GM21447 (cell line): ENCODE results near the gene MMS22L.
"Not testable (repeated sequence)": the region's sequence is repeated elsewhere in the genome, so short reads cannot be mapped to it uniquely, and the experiment has no call there.

Experiments used
- ATAC-seq: cut with Tn5 transposase; IDR thresholded peaks from one replicate; pipeline ENCODE4 v1.9.1; 2021; ENCODE audit not compliant: unreplicated experiment

MMS22L gene

GRCh38 chr6:97231911-97232310 lies 51.1 kb downstream of the MMS22L start:
- ATAC-seq: no peak

DNA sequence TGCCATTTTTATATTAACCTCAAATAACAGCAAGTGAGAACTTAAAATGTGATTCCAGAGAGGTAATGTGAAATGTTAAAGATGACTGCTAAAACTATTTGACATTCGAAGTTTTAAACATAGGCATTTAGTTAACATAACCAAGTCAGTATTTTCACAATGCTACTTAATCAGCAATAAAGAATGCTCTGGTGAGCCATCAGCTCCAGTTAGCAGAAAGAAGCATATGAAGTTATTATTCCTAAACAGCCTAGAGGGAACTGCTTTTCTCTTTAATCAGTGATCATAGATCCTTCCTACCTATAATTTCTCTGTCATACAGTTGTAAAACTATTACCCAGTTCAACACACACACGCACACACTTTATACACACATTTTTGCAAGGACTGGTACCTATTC lies 60.1 kb downstream of the MMS22L start:
- ATAC-seq: no peak

- no peak for ATAC-seq
Measured at GRCh38 chr6:97218912-97219311, 64.1 kb downstream of the MMS22L start.

DNA sequence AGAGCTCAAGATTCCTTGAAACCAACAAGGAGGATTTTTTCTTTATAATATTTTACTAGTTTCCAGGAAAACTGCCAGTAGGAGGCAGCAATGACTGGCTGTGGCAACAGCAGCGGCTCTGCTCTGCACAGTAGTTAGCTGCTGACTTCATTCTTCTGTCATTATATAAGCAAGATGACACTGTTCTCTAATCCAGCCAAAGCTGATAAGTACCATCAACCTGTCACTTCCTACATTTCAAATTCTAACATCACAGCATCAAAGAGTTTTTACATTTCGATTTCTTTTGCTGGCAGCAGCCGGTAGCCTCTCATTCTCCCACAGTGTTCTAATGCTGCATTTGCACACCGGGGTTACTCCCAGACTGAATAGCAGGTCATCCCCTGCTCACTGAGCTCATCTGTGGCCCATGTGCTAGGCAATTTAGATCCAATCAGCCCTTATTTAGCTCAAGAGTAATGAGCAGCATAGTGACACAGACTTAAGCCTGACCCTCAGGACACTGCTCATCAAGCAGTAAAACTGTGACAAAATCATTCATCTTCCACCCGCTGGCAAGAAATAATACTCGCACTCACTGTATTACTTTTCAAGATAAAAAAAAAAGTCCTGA lies 67.8 kb downstream of the MMS22L start:
- ATAC-seq: no peak

DNA sequence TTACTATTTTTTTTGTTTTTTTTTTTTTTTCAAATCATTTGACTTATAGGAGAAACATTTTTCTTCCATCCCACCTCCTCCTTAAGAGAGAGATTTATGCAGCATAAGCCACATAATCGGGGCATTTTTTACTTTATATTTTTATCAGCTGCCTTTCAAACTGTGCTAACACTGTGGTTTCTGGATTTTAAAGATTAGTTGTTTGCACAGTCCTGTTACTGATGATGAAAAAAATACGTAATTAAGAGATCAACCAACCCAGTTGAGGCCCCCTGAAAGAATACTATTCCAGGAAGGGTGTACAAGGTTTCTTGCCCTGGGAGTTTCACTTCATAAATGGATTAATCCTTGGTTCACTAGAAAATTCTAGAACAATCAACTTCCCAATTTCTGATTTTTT lies 68.3 kb downstream of the MMS22L start:
- no peak for ATAC-seq

DNA sequence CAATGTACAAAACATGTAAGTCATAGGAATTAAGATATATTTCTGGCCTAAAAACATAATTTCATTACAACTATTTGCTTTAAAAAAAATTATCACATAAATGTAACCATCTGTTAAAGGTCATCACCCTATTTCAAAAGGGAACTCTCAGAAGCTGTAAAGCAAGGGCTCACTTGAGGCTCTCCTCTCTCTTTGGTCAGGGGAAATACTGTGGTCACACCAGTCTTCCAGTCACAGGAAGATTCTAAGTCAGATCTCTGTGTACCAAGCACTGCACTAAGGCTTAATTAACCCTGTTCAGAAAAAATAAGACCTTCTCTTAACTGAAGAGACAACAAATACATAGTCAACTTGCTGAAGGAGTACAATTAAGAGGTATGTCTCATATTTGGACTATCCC lies 75.6 kb downstream of the MMS22L start:
- no peak for ATAC-seq

DNA sequence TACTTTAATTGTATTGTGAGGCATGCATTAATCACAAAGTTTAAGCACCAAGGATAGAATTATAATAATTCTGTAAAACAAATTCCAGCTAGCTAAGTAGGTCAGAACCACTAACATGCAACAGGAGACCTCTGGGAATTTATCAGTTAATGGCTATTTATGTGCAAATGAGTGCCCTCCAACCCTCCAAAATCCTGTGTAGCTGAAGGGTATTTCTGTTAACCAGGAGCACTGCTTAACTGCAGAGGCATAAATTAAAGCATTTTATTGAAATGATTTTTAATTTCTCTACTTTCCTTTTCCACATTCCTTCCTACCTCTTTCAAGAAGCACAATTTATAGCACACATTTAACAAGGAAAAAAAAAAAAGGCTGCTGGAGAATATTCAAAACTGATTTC lies 77.0 kb downstream of the MMS22L start:
- ATAC-seq: no peak

- no peak for ATAC-seq
Measured at GRCh38 chr6:97203343-97203742, 79.7 kb downstream of the MMS22L start.

- no peak for ATAC-seq
Measured at GRCh38 chr6:97198046-97198565, 84.9 kb downstream of the MMS22L start.

DNA sequence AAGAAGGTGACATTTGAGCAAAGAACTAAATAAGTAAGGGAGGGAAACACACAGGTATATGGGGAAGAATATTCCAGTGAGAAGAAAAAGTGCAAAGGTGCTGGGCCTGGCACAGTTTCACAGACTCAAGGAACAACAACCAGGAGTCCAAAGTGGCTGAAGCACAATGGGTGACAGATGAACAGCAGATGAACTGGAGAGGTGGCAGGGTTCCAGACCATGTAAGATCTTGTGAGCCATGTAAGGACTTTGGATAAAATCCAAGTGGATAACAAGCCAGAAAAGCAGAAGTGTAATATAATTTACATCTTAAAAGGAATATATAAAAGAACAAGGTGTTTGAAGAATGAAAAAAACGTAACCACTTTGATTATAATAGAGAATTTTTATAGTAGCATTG lies 87.9 kb downstream of the MMS22L start:
- no peak for ATAC-seq

- ATAC-seq: no peak
Measured at GRCh38 chr6:97189767-97190166, 93.2 kb downstream of the MMS22L start.

- ATAC-seq: no peak
Measured at GRCh38 chr6:97187951-97188350, 95.1 kb downstream of the MMS22L start.

- peak; percentile 86 for ATAC-seq
Measured at GRCh38 chr6:97186416-97186999, 96.5 kb downstream of the MMS22L start.

GRCh38 chr6:97177905-97178304 lies 105.1 kb downstream of the MMS22L start:
- no peak for ATAC-seq

- ATAC-seq: no peak
Measured at GRCh38 chr6:97176468-97176867, 106.5 kb downstream of the MMS22L start.

GRCh38 chr6:97175806-97176205 lies 107.2 kb downstream of the MMS22L start:
- ATAC-seq: no peak

DNA sequence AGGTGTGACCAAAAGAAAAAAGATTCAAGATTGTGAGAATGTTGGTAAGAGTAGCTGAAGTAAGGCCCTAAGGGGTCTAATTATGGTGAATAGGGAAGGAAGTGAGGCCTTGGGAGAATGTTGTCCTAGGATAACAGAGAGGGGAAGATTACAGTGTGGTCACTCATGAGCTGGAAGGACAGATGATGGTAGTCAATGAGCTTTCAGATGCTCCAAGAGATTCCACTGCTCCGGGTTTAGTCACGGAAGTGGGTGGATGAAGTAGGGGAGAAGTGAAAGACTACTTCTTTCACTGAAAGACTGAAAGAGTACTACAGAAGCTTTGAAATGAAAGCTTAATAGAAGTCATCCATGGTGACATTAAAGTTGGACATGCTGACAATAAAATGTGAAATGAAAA lies 108.5 kb downstream of the MMS22L start:
- no peak for ATAC-seq

- no peak for ATAC-seq
Measured at GRCh38 chr6:97160280-97160679, 122.7 kb downstream of the MMS22L start.

- ATAC-seq: not testable (repeated sequence)
Measured at GRCh38 chr6:97155447-97155846, 127.6 kb downstream of the MMS22L start.

DNA sequence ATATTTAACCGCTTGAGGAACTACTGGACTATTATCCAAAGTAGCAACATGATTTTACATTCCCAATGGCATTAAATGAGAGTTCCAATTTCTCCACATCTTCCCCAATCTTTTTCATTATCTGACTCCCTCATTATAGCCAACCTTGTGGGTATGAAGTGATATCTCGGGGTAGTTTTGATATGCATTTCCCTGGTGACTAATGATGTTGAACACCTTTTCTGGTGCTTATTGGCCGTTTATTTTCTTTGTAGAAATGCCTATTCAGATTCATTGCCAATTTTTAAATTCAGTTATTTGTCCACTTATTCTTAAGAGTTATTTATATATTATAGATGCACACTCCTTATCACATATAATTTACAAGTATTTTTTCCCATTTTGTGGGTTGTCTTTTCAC lies 129.0 kb downstream of the MMS22L start:
- no peak for ATAC-seq

DNA sequence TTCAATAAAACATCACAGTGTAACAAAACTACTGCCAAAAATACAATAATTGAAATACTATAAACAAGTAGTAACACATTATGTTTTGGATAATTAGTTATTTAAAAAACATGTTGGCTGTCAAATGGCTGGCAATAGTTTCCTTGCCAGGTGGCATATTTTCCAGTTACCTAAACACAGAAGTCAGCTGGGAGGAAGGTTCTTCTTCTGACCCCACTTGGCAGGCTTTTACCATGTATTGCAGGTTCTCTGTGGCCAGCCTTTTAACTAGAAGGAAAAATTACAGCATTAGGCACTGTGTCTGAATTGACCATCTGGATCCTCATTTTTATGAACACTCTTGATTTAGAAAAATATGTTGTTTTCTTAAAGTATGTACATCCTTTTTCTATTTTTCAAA lies 131.4 kb downstream of the MMS22L start:
- no peak for ATAC-seq

DNA sequence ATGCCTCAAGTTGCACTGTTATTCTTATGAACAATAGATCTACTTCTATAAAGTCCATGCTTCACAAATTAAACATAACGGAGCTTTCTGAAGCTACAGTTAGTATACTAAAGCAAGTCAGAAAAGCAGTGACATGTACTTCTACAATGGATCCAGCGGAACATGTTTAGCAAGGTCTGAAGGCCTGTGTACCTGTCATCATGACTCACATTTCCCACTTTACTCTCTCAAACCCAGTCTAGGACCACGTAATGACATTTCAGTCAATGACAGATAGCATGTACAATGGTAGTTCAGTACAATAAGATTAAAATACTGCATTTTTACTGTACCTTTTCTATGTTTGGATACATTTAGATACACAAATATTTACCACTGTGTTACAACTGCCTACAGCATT lies 132.1 kb downstream of the MMS22L start:
- ATAC-seq: no peak

DNA sequence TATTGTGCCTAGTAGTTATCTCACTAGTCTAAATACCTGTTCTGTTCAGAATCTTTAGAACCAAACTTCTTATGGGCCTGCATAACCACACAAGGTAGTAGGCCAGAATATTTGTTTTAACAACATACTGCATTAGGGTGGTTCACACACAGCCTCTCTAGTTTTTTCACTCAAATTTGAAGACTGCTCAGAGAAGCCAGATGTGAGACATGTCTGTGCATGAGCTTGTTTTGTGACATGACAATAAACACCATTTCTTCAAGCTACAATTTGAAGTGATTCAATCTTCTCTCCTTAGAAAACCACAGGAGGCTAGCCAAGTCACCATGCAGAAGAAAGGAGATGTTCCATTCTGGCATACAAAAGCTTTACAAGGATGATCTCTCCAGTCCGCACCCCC lies 135.6 kb downstream of the MMS22L start:
- no peak for ATAC-seq
